ENCODE measurements around the gene ABCF2.

Gene ABCF2

DNA sequence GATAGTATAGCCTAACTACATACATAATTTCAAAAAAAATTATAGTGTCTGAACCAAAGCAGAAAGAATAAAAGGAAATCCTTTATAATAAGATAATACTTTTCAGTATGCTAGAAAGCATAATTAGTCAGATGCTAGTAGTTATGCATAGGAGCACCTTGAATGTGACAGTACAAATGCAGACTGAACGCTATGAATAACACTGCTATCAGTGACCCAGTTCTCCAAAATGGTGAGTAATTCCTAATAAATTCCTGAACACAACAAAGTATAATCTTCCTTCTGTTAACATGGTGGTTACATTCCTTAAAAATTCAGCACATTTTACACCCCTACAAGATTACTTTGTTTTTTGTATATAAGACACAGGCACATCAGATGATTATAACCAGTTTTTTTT is 4.1 kb upstream of the ABCF2 start:
- no peak for DNase-seq (ENCODE audit: extremely low spot score, insufficient read length, low read depth)
- no peak for FAIRE-seq

DNA sequence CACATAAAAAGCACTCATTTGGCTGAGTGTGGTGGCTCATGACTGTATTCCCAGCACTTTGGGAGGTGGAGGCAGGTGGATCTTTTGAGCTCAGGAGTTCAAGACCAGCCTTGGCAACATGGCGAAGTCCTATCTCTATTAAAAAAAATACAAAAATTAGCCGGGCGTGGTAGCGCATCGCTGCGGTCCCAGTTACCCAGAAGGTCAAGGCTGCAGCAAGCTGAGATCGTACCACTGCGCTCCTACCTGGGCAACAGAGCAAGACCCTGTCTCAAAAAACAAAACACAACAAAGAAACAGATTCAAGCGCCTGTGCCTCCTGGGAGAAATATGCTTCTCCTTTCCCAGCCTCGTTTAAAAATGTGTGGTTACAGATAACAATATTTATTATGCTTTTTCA is 2.2 kb upstream of the ABCF2 start:
- DNase-seq (ENCODE audit: extremely low spot score, insufficient read length, low read depth) = no peak
- no peak for FAIRE-seq

DNA sequence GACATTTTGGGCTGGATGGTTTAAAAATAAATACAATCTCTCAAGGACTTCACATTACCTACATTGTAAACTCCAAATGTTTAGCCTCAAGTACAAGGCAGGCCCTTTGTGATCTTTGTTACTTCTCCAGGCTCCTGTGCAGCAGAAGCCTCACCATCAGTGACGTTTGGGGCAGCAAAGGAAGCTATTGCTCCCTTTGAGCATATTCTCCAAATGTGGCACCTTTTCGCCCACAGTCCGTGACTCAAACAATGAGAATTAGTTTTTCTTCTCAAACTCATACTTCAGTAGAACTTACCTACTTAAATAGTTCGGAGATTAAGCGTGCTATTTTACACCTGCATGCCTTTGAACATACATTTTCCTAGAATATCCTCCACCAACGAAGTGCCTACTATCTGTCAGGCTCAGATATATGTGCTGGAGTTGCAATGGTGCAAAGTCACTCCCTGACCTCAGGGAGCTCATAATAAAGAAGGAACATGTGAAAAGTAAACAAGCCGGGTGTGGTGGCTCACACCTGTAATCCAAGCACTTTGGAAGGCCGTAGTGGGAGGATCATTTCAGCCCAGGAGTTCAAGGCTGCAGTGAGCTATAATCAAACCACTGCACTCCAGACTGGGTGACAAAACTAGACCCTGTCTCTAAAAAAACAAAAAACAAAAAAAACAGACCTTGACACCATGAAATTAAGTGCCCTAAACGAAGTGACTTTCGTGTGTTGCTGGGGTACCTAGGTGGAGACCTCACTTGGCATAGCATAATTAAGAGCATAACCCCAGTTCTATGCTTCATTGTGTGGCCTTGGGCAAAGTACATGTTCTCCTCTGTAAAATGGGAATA is 1.2 kb upstream of the ABCF2 start:
- DNase-seq (ENCODE audit: extremely low spot score, insufficient read length, low read depth) (no peak), FAIRE-seq (no peak)

DNA sequence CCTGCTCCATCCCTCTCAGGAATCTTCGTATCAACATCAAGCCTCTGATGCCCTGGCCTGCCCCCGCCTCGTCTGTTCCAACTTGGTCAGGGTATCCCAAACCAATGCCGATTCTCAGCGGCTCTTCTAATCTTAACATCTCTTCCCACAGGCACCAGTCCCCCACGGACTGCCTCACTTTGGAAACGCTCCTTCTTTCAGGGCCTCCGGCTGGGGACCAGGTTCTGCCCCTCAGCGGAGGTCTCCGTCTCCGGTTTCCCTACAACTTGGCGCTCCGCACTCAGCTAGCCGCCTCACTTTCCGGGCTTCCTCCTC is 488 bp downstream of the ABCF2 start:
- no peak for DNase-seq (ENCODE audit: extremely low spot score, insufficient read length, low read depth)
- FAIRE-seq = no peak

DNA sequence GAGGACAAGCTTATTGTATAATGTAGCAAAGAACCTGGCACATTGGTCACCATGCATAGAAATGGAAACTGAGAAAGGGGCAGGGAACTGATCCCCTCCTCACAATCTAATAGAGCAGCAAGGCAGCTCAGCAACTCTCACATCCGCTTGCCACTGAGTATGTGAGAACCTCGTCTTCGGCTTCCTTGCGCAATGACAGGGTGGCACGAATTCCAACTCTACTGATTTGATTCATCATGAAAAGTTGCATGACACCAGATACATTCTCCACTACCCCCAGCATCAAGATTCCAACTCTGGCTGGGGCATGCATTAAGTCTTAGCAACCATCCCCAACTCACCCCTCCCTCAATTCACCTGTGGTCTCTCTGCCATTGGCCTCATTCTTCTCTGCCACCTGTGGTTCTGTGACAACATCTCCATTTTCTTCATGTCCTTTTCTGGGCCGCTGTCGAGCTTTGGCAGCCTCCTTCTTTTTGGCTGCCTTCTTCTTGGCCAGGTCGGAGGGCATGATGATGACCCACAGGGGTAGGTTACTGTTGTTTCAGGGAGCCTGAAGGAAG is 976 bp downstream of the ABCF2 start:
- FAIRE-seq (no peak), DNase-seq (ENCODE audit: extremely low spot score, insufficient read length, low read depth) (no peak)

DNA sequence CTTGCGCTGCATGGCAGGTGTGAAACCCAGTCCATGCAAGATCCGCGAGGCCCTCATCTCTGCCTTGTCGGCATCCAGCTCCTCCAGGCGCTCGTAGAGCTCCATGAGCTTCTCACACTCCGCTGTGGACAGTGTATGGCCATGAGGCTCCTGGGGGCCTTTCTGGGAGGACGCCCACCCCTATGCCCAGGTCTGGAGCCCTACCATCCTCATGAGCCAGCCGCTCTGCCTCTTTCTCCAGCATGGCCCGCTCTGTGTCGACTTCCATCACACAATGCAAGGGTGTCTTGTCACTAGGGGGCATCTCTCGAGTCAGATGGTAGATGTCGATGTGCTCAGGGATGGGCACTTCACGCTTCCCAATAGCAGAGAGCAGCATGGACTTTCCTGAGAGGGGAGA is 3.3 kb downstream of the ABCF2 start:
- no peak for FAIRE-seq
- DNase-seq (ENCODE audit: extremely low spot score, insufficient read length, low read depth) = no peak

DNA sequence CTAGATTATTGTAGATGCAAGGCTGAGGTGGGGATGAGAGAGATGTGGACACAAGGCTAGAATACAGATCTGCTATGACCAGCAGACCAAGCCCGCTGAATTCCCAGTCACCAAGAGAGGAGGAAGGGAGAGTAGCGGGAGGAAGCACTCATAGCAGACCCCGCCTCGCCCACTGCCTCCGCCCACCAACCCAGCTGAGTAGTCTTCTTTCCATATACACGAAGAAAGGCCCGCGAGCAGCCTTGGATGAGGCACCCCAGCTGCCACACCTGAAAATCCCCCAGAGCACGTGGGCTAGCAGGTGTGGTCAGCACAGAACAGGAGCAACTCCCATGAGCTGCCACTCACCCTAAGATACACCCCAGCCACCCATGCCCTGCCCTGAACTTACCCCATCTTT is 8.8 kb downstream of the ABCF2 start:
- DNase-seq (ENCODE audit: extremely low spot score, insufficient read length, low read depth) (no peak), FAIRE-seq (no peak)

DNA sequence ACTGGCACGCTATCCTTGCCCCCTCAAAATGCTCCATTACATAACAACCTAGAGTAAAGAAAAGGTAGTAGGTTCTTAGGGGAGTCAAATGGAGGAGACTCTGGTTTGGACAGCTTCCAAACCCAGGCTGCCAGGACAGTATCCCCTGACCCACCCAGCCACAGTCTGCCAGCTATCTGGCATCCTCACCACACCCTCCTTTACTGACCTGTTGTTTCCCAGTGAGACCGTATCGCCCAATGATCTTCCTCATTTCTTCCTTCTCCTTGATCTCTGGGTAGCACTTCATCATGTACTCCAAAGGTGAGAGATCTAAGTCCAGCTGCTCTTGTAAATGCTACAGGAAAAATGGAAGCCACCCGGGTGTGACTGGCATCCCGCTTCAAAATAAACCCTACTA is 11.6 kb downstream of the ABCF2 start:
- DNase-seq (ENCODE audit: extremely low spot score, insufficient read length, low read depth) (no peak), FAIRE-seq (no peak)

DNA sequence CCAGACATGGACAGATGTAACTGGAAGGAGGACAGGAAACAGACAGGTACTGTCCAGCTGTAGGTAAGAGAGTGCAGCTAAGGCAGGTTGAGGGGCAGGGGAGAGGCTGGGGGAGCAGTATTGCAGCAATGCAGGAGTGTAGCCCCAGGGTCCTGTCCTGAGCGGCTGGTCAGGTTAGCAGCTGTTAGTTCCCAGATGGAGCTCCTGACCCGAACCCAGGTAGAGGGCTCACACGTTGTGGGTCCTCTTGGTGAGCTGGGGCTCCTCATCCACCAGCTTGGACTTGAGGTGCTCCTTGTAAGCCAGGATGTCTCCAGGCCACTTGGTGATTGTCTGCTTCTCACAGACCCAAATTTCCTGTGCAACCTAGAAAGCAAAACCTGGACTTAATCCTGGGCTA is 13.2 kb downstream of the ABCF2 start:
- FAIRE-seq = no peak
- no peak for DNase-seq (ENCODE audit: extremely low spot score, insufficient read length, low read depth)

DNA sequence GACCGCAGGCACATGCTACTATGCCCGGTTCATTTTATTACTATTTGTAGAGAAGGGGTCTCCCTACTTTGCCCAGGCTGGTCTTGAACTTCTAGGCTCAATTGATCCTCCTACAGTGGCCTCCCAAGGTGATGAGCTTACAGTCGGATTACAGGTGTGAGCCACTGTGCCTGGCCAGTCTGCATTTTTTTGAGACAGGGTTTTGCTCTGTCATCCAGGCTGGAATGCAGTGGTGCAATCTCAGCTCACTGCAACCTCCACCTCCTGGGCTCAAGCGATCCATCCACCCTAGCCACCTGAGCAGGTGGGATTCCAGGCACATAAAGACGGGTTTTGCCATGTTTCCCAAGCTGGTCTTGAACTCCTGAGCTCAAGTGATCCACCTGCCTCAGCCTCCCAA is 14.4 kb downstream of the ABCF2 start:
- DNase-seq (ENCODE audit: extremely low spot score, insufficient read length, low read depth) (no peak), FAIRE-seq (no peak)

DNA sequence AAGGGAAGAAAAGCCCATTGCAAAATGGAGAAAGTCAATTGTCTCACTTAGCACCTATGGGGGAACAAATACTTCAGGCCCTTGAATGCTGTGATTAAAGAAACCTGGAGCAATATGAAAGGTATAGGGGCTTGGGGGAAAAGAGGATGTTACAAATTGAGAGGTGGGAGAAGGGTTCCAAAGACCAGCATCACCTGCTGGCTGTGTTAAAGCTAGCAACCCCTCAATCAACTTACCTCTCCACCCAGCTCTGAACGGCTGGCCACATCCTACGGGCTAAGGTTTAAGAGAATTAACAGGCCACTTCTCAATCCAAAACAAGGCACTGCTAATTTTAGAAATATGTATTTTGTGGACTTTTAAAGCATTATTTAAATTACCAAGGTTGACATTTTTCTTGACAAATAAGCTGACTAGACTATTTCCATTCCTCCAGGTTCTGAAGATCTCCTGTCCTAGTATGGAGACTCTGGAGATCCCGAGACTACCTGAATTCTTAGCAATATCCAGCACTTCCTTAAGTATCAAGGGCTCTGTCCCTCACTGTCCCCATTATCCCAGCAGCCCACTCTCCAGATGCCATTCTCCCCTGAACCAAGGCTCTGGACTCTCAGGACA is 15.7 kb downstream of the ABCF2 start:
- DNase-seq (ENCODE audit: extremely low spot score, insufficient read length, low read depth) (no peak), FAIRE-seq (no peak)

DNA sequence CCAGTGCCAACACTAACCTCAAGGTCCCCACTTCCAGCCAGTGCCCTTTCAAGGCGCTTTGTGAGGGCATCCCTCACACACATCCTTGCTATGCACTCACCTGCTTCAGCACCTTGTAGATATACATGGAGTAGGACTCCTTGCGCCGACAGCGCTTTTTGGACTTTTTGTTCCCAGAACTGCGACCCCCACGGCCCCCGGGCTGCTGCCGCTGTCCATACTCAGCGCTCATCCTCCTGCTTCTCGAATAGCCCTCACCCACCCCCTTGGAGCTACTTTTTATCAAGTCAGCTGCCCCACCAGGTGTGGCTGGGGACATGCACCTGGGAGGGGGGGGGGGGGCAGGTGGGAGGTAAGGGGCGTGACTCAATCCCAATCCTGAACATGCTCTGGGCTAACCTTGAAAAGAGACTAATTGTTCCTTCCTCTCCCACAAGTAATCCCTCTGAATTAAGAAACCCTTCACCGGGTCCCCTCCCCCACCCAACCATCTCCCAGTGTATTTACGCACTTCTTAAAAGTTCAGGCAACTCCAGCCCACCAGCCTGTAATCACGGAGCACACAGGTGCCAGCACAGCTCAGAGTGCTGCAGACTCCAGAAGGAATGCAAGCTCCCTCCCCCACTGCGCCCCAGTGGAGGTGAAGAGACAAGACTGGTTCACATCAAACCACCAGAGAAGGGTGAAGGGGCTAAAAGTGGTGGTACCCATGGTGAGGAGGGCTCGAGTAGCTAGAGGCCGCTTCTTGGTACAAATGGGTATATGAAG is 16.7 kb downstream of the ABCF2 start, which contains the start of gene H2BK1:
Gene H2BK1 (minus strand): TSS at position 402 of the 768 bp plus-strand sequence. CDS start 170 bp downstream, at position 232.
- no peak for DNase-seq (ENCODE audit: extremely low spot score, insufficient read length, low read depth)
- FAIRE-seq = no peak

DNA sequence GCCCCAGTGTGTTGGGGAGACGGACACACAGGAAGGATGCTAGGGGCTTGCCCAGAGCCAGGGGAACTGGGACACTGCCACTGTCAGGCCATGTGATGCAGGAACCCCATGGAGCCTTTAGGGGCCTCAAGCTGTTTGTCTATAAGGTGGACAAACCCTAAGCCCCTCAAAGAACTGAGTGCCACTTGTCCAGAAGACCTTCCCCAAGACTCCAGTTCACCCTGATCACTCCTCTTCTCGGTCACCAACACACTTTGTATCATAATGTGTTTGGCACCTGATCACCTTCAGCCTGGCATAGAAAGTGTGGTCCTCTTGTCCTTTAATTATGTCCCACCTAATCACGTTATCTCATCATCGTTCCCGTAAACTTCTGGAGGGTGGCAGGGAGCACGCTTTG is 17.4 kb downstream of the ABCF2 start:
- DNase-seq (ENCODE audit: extremely low spot score, insufficient read length, low read depth) (no peak), FAIRE-seq (no peak)

DNA sequence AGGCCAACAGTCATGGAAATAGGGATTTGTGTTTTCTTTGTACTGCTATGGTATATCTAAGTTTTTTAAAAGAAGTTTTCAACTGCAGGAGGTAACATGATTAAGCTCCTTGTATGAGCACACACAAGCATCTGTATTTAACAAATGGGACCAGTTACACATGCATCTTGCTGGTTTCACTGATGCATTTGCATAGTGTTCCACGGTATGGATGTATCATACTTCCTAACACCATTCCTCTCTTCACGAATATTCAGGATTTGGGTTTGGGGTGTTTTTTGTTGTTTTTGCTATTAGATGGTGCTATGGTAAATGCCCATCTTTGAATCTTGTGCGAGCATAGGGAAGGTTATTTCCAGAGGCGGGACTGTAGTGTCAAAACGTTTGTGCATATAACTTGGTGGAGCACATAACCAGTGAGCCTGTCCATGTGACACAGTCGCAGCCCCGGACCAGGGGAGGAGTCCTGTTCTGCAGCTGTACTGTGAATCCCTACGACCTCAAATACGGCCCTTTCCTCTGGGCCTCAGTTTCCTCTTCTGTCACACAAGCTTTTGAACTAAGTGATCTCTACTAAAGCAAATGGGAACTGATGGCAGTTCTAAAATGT is 18.6 kb downstream of the ABCF2 start:
- FAIRE-seq (no peak), DNase-seq (ENCODE audit: extremely low spot score, insufficient read length, low read depth) (no peak)

DNA sequence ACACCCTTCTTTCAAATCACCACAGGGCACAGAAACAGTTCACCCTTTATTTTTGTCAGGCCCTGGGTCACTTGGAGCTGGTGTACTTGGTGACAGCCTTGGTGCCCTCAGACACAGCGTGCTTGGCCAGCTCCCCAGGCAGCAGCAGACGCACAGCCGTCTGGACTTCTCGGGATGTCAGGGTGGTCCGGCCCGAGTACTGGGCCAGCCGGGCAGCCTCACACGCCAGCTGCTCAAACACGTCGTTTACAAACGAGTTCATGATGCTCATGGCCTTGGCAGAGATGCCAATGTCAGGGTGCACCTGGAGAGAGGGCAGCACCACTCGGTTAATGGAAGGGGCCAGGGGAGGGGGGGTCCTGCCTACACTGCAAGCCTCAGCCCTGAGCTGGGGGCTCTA is 19.2 kb downstream of the ABCF2 start:
- FAIRE-seq = no peak
- no peak for DNase-seq (ENCODE audit: extremely low spot score, insufficient read length, low read depth)

DNA sequence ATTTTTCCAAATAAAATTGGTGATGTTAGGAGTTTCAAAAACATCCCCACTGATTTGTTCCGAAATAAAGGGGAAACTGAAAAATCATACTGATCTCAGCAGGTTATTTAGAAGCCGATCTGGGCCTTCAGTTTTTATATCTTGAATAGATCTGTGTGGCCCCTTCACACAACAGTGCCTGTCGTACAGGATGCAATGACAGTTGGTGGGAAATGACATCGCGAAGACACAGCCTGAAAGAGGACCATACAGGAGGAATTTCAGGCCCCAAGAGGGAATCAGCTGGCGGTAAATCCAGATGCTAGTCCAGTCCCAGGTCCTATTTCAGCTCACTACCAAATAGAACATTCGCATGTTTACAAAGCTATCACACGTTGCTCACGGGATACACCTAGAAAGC is 19.7 kb downstream of the ABCF2 start:
- DNase-seq (ENCODE audit: extremely low spot score, insufficient read length, low read depth) (no peak), FAIRE-seq (no peak)

DNA sequence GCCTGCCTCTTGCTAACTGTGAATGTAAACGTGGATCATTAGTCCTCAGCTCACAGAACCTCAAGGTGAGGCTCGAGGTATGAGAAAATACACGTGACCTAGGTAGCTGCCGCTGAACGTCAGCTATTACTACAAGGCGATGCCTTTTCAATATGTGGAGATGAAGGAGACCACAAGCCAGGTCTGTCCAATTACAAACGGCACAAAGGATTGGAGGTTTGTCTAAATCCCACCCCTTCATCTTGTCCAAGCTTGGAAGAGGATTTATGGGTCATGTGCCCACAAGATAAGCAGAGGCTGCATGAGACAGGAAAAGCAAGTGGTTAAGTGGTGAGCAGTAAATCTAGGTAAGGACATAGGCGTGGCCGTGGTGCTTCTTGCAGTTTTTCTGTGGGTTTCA is 20.1 kb downstream of the ABCF2 start:
- DNase-seq (ENCODE audit: extremely low spot score, insufficient read length, low read depth) (no peak), FAIRE-seq (no peak)

DNA sequence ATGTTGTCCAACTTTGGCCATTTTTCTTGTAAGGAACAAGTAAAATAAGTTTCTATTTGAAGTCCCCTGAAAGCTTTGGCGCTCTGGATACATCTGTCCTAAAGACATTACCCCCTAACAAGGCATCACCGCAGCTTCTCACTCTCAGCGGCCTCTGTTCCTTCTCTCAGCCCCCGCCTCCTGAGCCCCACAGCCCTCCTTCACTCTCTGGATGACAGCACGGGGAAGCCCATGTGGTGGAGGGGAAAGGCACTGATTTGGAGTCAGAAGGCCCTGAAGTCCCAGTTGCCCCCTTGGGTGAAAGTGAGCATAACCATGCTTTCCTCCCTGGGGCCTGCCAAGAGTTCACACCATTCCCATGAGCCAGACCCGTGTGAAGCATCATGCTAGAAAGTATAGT is 21.3 kb downstream of the ABCF2 start:
- DNase-seq (ENCODE audit: extremely low spot score, insufficient read length, low read depth) (no peak), FAIRE-seq (no peak)

DNA sequence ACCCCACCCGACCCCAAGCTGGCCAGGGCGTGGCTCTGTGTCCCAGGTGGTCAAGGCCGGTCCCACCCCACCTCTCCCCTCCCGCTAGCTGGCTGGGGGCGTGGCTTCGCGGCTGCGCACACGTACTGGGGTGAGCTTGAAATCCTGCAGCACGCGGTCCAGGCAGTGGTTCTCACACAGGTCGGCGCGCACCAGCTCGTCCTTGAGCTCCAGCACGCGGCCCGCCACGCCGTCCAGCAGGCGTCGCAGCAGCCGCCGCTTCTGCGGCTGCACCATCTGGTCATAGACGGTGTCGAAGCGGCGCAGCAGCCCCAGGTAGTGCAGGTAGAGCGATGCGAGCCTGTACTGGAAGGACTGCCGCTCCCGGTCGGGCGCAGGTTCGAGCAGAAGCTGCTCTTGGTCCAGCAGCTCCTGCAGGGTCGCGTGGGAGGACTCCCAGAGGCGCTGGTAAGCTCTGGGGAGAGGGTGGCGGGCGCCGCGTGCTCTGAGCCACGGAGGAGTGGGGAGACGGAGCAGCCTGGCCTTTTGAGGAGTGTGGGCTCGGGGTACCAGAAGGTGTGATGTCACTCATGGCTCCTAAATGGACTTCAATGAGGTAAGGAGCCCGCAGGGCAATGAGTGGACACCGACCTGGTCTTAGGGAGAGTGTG is 22.5 kb downstream of the ABCF2 start:
- DNase-seq (ENCODE audit: extremely low spot score, insufficient read length, low read depth) (no peak), FAIRE-seq (no peak)

DNA sequence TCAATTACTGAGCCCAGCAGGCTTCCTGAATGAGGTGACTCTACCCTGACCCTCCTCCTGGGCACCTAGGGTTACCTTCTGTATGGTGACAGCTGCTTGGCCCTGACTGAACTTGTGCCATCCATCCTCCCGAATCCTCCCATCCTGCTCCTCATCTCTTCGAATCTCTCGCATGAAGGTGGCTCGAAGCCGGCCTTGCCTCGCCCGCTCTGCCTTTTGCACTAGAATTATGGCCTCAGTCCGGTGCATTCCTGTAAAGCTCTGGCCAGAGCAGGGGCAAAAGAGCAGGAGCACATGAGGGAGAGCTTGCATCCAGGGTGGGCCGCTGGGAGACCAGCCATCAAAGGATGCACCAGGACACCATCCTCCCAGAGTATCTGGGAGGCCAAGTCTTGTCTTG is 24.2 kb downstream of the ABCF2 start:
- DNase-seq (ENCODE audit: extremely low spot score, insufficient read length, low read depth) = no peak
- FAIRE-seq = no peak
